ENCODE data around the gene SPATA21. TPM values are rescaled to one million over a fixed set of nuclear protein-coding genes. Genes with fewer than 3 reads are reported as not detected.
"Not testable (repeated sequence)": the region's sequence is repeated elsewhere in the genome, so short reads cannot be mapped to it uniquely, and the experiment has no call there.

The SPATA21 gene
- total RNA-seq = not detected

GRCh38 chr1:16436946-16437474 is at the start of gene SPATA21:
TSS of gene SPATA21 (minus strand) at chr1:16437424. CDS start at chr1:16431371, 6,053 bp downstream.
- in situ Hi-C loops (cut with MboI; ENCODE audit: low pct_ligation_motif_present in 1 of 4, low pct_unique_long_range_greater_than_20kb in 1 of 4, low sequenced_read_pairs in 3 of 4) = no loop called here
- H3K27ac ChIP-seq = no peak within 1 kb of the TSS
- DNase-seq = no peak
- H3K4me1 ChIP-seq = peaks cover 5 to 14% (median 9%) of the 10 kb centered on the region in 4 donors
- intact Hi-C loops (cut with DNase I; ENCODE audit: low total_unique reads) = no loop called here
- no peak within 1 kb of the TSS for H3K4me3 ChIP-seq
- no peak for TF ChIP-seq POLR2A (IDR thresholded peaks at IDR 0.05)
- TF ChIP-seq POLR2AphosphoS5 (IDR thresholded peaks at IDR 0.05) = no peak
- TF ChIP-seq EP300 (IDR thresholded peaks at IDR 0.05; ENCODE audit: low read depth) = no peak
- no peak for TF ChIP-seq CTCF (IDR thresholded peaks at IDR 0.05)
- H3K9me3 ChIP-seq = no peaks in the 10 kb centered on the region
- WGBS, 2 donors (ENCODE audit: low coverage in 1 of 2) = 79 to 85% methylated on average over 2 to 3 of the region's 3 CpGs
- H3K27me3 ChIP-seq = no peaks in the 10 kb centered on the region
- no peaks in the 10 kb centered on the region for H3K36me3 ChIP-seq

- intact Hi-C loops (cut with DNase I; ENCODE audit: low total_unique reads); H3K4me1 ChIP-seq; H3K9me3 ChIP-seq; DNase-seq; in situ Hi-C loops (cut with MboI; ENCODE audit: low pct_ligation_motif_present in 1 of 4, low pct_unique_long_range_greater_than_20kb in 1 of 4, low sequenced_read_pairs in 3 of 4); H3K4me3 ChIP-seq; H3K36me3 ChIP-seq; H3K27me3 ChIP-seq; H3K27ac ChIP-seq: not testable (repeated sequence)
Observed at GRCh38 chr1:16487011-16487410, 49.8 kb upstream of the SPATA21 start.

- H3K4me1 ChIP-seq; DNase-seq; H3K27ac ChIP-seq; H3K4me3 ChIP-seq; in situ Hi-C loops (cut with MboI; ENCODE audit: low pct_ligation_motif_present in 1 of 4, low pct_unique_long_range_greater_than_20kb in 1 of 4, low sequenced_read_pairs in 3 of 4); H3K27me3 ChIP-seq; H3K9me3 ChIP-seq; H3K36me3 ChIP-seq; intact Hi-C loops (cut with DNase I; ENCODE audit: low total_unique reads): not testable (repeated sequence)
- WGBS, 2 donors (ENCODE audit: low coverage in 1 of 2) = 79% methylated on average over 8 of the region's 8 CpGs; no CpG with 5 or more reads in 1 of the 2 donors
Observed at GRCh38 chr1:16486316-16486715, 49.1 kb upstream of the SPATA21 start.

GRCh38 chr1:16484931-16485330 is 47.7 kb upstream of the SPATA21 start:
- WGBS, 2 donors (ENCODE audit: low coverage in 1 of 2) = 88% methylated on average over 6 of the region's 6 CpGs; no CpG with 5 or more reads in 1 of the 2 donors
- in situ Hi-C loops (cut with MboI; ENCODE audit: low pct_ligation_motif_present in 1 of 4, low pct_unique_long_range_greater_than_20kb in 1 of 4, low sequenced_read_pairs in 3 of 4) = no loop called here
- intact Hi-C loops (cut with DNase I; ENCODE audit: low total_unique reads) = no loop called here
- H3K27ac ChIP-seq = no peak overlapping the region
- TF ChIP-seq EP300 (IDR thresholded peaks at IDR 0.05; ENCODE audit: low read depth) = no peak
- TF ChIP-seq POLR2A (IDR thresholded peaks at IDR 0.05) = no peak
- no peak for TF ChIP-seq POLR2AphosphoS5 (IDR thresholded peaks at IDR 0.05)
- no peak for TF ChIP-seq CTCF (IDR thresholded peaks at IDR 0.05)
- no peaks in the 10 kb centered on the region for H3K36me3 ChIP-seq
- DNase-seq = no peak
- H3K9me3 ChIP-seq = no peaks in the 10 kb centered on the region
- no peaks in the 10 kb centered on the region for H3K27me3 ChIP-seq
- H3K4me3 ChIP-seq = no peak overlapping the region
- no peaks in the 10 kb centered on the region for H3K4me1 ChIP-seq

GRCh38 chr1:16484501-16484835 is 47.2 kb upstream of the SPATA21 start:
- Histone ChIP-seq H3K27ac (no peak overlapping the region), H3K4me1 (no peaks in the 10 kb centered on the region), H3K4me3 (no peak overlapping the region), H3K36me3 (no peaks in the 10 kb centered on the region), H3K27me3 (no peaks in the 10 kb centered on the region), H3K9me3 (no peaks in the 10 kb centered on the region)
- in situ Hi-C loops (cut with MboI; ENCODE audit: low pct_ligation_motif_present in 1 of 4, low pct_unique_long_range_greater_than_20kb in 1 of 4, low sequenced_read_pairs in 3 of 4) (no loop called here), intact Hi-C loops (cut with DNase I; ENCODE audit: low total_unique reads) (no loop called here)
- TF ChIP-seq POLR2A (IDR thresholded peaks at IDR 0.05) (no peak), CTCF (IDR thresholded peaks at IDR 0.05) (no peak), EP300 (IDR thresholded peaks at IDR 0.05; ENCODE audit: low read depth) (no peak), POLR2AphosphoS5 (IDR thresholded peaks at IDR 0.05) (no peak)
- WGBS, 2 donors (ENCODE audit: low coverage in 1 of 2) = 95% methylated on average over 8 of the region's 8 CpGs; no CpG with 5 or more reads in 1 of the 2 donors
- DNase-seq = no peak

- intact Hi-C loops (cut with DNase I; ENCODE audit: low total_unique reads); H3K27me3 ChIP-seq; H3K27ac ChIP-seq; in situ Hi-C loops (cut with MboI; ENCODE audit: low pct_ligation_motif_present in 1 of 4, low pct_unique_long_range_greater_than_20kb in 1 of 4, low sequenced_read_pairs in 3 of 4); DNase-seq; H3K36me3 ChIP-seq; H3K4me1 ChIP-seq; H3K9me3 ChIP-seq; H3K4me3 ChIP-seq: not testable (repeated sequence)
- 89% methylated on average over 41 of the region's 45 CpGs; no CpG with 5 or more reads in 1 of the 2 donors for WGBS, 2 donors (ENCODE audit: low coverage in 1 of 2)
Observed at GRCh38 chr1:16483639-16484500, 46.6 kb upstream of the SPATA21 start.

- WGBS, 2 donors (ENCODE audit: low coverage in 1 of 2) = 97 to 100% methylated on average over 3 to 26 of the region's 26 CpGs
- H3K27me3 ChIP-seq; in situ Hi-C loops (cut with MboI; ENCODE audit: low pct_ligation_motif_present in 1 of 4, low pct_unique_long_range_greater_than_20kb in 1 of 4, low sequenced_read_pairs in 3 of 4); H3K4me1 ChIP-seq; H3K9me3 ChIP-seq; H3K27ac ChIP-seq; DNase-seq; H3K4me3 ChIP-seq; intact Hi-C loops (cut with DNase I; ENCODE audit: low total_unique reads); H3K36me3 ChIP-seq: not testable (repeated sequence)
Observed at GRCh38 chr1:16483146-16483545, 45.9 kb upstream of the SPATA21 start.

All from transverse colon (tissue), 4 donors.